Lung (tissue), 12 donors: ENCODE data around the gene CHD1. TPM values are rescaled to one million over a fixed set of nuclear protein-coding genes. Genes with fewer than 3 reads are reported as not detected.

ENCODE experiments used
- ATAC-seq: fragments of 200-7000 bp; cut with Tn5 transposase; one replicate; pipeline ENCODE4 v1.9.1; 2020; ENCODE audit warnings: moderate number of reproducible peaks; ENCODE audit not compliant: insufficient read depth, low FRiP score
- DNase-seq, 3 donors: peaks; one replicate each; pipeline ENCODE4 v3.0.0-alpha.2; 2013 to 2017
- H3K27ac ChIP-seq, 2 donors: one replicate each; pipeline ENCODE4 v1.5.1; 2013; ENCODE audit warnings: mild to moderate bottlenecking in 2 of 2, moderate library complexity in 2 of 2, control low read depth in 1 of 2, inconsistent platforms in 1 of 2, low read depth in 1 of 2, low read length in 1 of 2
- H3K27me3 ChIP-seq, 3 donors: one replicate each; pipeline ENCODE4 v1.5.1; 2013; ENCODE audit warnings: low read length in 2 of 3; ENCODE audit not compliant: control insufficient read depth in 3 of 3, insufficient read depth in 3 of 3
- H3K36me3 ChIP-seq, 4 donors: one replicate each; pipeline ENCODE4 v1.5.1; 2013; ENCODE audit warnings: low read length in 4 of 4, mild to moderate bottlenecking in 1 of 4, moderate library complexity in 1 of 4; ENCODE audit not compliant: control insufficient read depth in 4 of 4, insufficient read depth in 4 of 4
- H3K4me1 ChIP-seq, 5 donors: one replicate each; pipeline ENCODE4 v1.5.1; 2013; ENCODE audit warnings: low read length in 5 of 5, mild to moderate bottlenecking in 2 of 5, moderate library complexity in 1 of 5; ENCODE audit not compliant: control insufficient read depth in 5 of 5, insufficient read depth in 5 of 5
- H3K4me3 ChIP-seq: one replicate; pipeline ENCODE4 v1.5.1; 2013; ENCODE audit warnings: mild to moderate bottlenecking, control low read depth, moderate library complexity
- H3K9ac ChIP-seq, 2 donors: one replicate each; pipeline ENCODE4 v1.5.1; 2013; ENCODE audit warnings: low read length in 2 of 2, control low read depth in 1 of 2; ENCODE audit not compliant: insufficient read depth in 1 of 2
- H3K9me3 ChIP-seq, 4 donors: one replicate each; pipeline ENCODE4 v1.5.1; 2013; ENCODE audit warnings: low read length in 3 of 4, mild to moderate bottlenecking in 1 of 4, moderate library complexity in 1 of 4; ENCODE audit not compliant: control insufficient read depth in 4 of 4, insufficient read depth in 3 of 4
- WGBS, 2 donors: extraction: QIAGEN DNeasy Blood & Tissue Kit; methylation state at CpG; one replicate each; pipeline ENCODE4 v1.1.7; 2013; 5-methylcytosine and 5-hydroxymethylcytosine counted together
- polyA plus RNA-seq, 2 donors: library from polyadenylated mRNA; stranded (reverse); fragments of 200-250 nt; gene quantifications; one replicate each; pipeline ENCODE4 v1.2.1, GENCODE V29; 2013
- total RNA-seq, 2 donors: library from RNA; depleted of rRNA in 1 of 2; stranded (reverse); fragments of >200 nt in 1 of 2; gene quantifications; one replicate each; pipeline ENCODE4 v1.2.1, GENCODE V29; 2014 to 2021
- TF ChIP-seq, protein P1 (sequence below): IDR thresholded peaks from 2 replicates; pipeline ENCODE4 v1.5.1; 2012; ENCODE audit warnings: mild to moderate bottlenecking; ENCODE audit errors: control extremely low read depth, extremely low read depth
- donor health status: control.
- donor health status: control.
- donor health status: Bipolar disorder and iron deficiency.
- donor health status: healthy.
- donor health status: DM: yes; HTN: yes; CAD: no.

Gene CHD1
- total and polyA plus RNA-seq, 4 donors, result 17.8 to 126 (median 22.6) TPM

DNA sequence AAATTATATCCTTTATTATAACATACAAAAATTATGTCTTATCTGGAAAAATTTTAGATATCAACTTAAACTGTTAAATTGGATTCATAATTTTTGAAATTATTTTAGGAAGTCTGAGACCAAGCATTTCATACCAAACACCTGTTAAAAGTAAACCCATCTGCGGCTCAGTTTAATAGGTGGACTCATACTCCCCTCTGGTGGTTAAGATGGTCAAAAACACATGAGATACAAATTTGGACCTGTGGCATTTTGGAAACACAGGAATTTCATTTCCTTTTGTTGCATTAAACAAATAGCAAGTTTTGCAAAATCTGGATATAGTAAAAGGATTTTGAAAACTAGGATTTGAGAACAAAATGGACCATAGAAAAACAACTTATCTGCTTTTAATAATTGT, 101.6 kb downstream of the CHD1 start:
- ATAC-seq (peak; percentile 58), DNase-seq (peak in 2 of 3 donors; percentile 38 to 63)
- H3K27me3 ChIP-seq, result no peaks in the 10 kb centered on the region
- H3K27ac ChIP-seq, result no peak overlapping the region
- TF ChIP-seq, protein P1, sequence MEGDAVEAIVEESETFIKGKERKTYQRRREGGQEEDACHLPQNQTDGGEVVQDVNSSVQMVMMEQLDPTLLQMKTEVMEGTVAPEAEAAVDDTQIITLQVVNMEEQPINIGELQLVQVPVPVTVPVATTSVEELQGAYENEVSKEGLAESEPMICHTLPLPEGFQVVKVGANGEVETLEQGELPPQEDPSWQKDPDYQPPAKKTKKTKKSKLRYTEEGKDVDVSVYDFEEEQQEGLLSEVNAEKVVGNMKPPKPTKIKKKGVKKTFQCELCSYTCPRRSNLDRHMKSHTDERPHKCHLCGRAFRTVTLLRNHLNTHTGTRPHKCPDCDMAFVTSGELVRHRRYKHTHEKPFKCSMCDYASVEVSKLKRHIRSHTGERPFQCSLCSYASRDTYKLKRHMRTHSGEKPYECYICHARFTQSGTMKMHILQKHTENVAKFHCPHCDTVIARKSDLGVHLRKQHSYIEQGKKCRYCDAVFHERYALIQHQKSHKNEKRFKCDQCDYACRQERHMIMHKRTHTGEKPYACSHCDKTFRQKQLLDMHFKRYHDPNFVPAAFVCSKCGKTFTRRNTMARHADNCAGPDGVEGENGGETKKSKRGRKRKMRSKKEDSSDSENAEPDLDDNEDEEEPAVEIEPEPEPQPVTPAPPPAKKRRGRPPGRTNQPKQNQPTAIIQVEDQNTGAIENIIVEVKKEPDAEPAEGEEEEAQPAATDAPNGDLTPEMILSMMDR, result peak; percentile 27
- no peak overlapping the region for H3K9ac ChIP-seq
- no peaks in the 10 kb centered on the region for H3K36me3 ChIP-seq
- H3K9me3 ChIP-seq, result peaks cover 0 to 6% (median 0%) of the 10 kb centered on the region in 4 donors
- H3K4me3 ChIP-seq, result no peak overlapping the region
- H3K4me1 ChIP-seq, result no peaks in the 10 kb centered on the region
- 37 to 55% methylated on average over 1 of the region's 1 CpG for WGBS, 2 donors

DNA sequence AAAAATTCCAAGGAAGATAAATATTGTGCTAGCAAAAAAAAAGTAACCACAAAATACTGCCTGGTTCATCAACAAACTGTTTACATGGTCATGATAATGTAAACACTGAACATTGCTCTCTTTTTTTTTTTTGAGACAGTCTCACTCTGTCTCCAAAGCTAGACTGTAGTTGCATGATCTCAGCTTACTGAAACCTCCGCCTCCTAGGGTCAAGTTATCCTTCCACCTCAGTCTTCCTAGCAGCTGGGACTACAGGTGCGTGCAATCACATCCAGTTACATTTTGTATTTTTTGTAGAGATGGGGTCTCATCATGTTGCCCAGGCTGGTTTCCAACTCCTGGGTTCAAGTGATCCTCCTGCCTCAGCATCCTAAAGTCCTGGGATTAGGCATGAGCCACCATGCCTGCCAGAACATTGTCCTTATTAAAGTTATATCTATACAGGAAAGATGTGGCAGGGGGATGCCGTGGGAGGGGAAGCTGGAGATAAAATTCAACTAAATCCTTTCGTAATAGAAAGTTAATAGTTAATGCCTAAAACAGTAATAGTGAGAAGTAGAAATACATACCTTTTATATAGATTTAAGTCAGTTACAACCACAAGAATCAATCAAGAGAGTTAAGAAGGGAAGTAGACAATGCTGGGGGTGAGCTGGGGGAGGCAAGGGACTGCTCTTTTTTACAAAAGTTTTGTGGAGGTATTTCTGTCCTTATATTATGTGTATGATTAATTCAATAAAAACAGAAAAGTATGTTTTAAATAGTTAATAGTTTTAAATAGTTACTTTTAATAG, 103.0 kb downstream of the CHD1 start:
- ATAC-seq (no peak), DNase-seq (no peak)
- Histone ChIP-seq H3K9ac (no peak overlapping the region), H3K9me3 (peaks cover 0 to 6% (median 0%) of the 10 kb centered on the region in 4 donors), H3K27me3 (no peaks in the 10 kb centered on the region), H3K27ac (no peak overlapping the region), H3K36me3 (no peaks in the 10 kb centered on the region), H3K4me1 (no peaks in the 10 kb centered on the region), H3K4me3 (no peak overlapping the region)
- TF ChIP-seq, protein P1, result no peak
- 88 to 90% methylated on average over 4 of the region's 4 CpGs for WGBS, 2 donors

DNA sequence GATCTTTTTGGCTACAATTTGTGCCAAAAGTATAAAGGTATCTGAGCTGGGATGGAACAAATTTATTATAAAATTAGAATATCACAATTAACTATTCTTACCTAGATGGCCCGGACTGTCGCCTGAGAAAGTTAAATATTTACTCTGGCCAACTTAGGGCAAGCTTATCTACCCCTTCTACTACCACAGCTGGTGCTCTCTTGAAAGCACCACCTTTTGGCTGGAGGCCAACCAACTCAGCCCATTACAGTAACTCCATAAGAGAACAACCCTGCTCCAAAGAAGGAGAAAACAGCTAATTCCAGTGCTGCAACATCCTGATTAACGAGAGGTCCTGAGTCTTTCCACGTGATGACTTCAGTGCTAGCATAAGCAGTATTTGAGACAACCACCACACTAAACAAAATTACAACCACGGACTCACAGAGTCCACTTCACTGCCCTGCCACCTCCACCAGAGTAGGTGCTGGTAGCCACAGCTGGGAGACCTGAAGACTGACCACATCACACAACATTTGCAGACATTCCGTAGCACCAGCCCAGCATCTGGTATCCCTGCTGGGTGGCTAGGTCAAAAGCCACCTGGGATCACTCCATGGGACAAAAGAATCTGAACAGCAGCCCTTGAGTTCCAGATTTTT, 112.1 kb downstream of the CHD1 start:
- DNase-seq (peak; percentile 42 to 59 (median 46)), ATAC-seq (peak; percentile 58)
- Histone ChIP-seq H3K36me3 (no peaks in the 10 kb centered on the region), H3K27me3 (no peaks in the 10 kb centered on the region), H3K4me3 (no peak overlapping the region), H3K9ac (no peak overlapping the region), H3K4me1 (peaks cover 0 to 5% (median 0%) of the 10 kb centered on the region in 5 donors), H3K27ac (no peak overlapping the region), H3K9me3 (no peaks in the 10 kb centered on the region)
- TF ChIP-seq, protein P1, result no peak
- WGBS, 2 donors, result 65 to 89% methylated on average over 6 of the region's 6 CpGs
